GM23338 (cell line): ENCODE data around the gene COL8A2. TPM values are rescaled to one million over a fixed set of nuclear protein-coding genes. Genes with fewer than 3 reads are reported as not detected.

ENCODE experiments used
- ATAC-seq: fragments of 200-7000 bp; cut with Tn5 transposase; 3 replicates; pipeline ENCODE4 v1.9.1; 2020
- DNase-seq: peaks from one replicate; pipeline ENCODE4 v3.0.0-alpha.2; 2015; ENCODE audit warnings: low spot score
- H2AFZ ChIP-seq: fragments of 200-600 bp; sonication (generic); 2 replicates; pipeline ENCODE4 v1.8.0; 2016; ENCODE audit warnings: antibody characterized with exemption, mild to moderate bottlenecking, moderate library complexity
- H3F3A ChIP-seq: fragments of 200-600 bp; sonication (generic); replicated peaks from 2 replicates; pipeline ENCODE4 v1.8.0; 2017; ENCODE audit warnings: antibody characterized with exemption, mixed run types, low read depth
- H3K27ac ChIP-seq: fragments of 200-600 bp; sonication (generic); 2 replicates; pipeline ENCODE4 v1.6.1; 2016; ENCODE audit warnings: low read depth
- H3K27me3 ChIP-seq: fragments of 200-600 bp; sonication (generic); 2 replicates; pipeline ENCODE4 v1.8.0; 2016; ENCODE audit warnings: mild to moderate bottlenecking, mixed run types, moderate library complexity; ENCODE audit not compliant: insufficient read depth
- H3K36me3 ChIP-seq: fragments of 200-600 bp; sonication (generic); 2 replicates; pipeline ENCODE4 v1.8.0; 2016; ENCODE audit warnings: mild to moderate bottlenecking; ENCODE audit not compliant: insufficient read depth
- H3K4me1 ChIP-seq: fragments of 200-600 bp; sonication (generic); 2 replicates; pipeline ENCODE4 v1.8.0; 2016; ENCODE audit warnings: mild to moderate bottlenecking, moderate library complexity; ENCODE audit not compliant: insufficient read depth
- H3K4me2 ChIP-seq: fragments of 200-600 bp; sonication (generic); 2 replicates; pipeline ENCODE4 v1.7.1; 2017; ENCODE audit warnings: mixed run types
- H3K4me3 ChIP-seq: fragments of 200-600 bp; sonication (generic); 2 replicates; pipeline ENCODE4 v1.6.1; 2016; ENCODE audit warnings: mixed run types
- H3K79me2 ChIP-seq: fragments of 200-600 bp; sonication (generic); replicated peaks from 2 replicates; pipeline ENCODE4 v1.8.0; 2017; ENCODE audit warnings: mild to moderate bottlenecking; ENCODE audit not compliant: insufficient read depth
- H3K9me2 ChIP-seq: fragments of 200-600 bp; sonication (generic); 2 replicates; pipeline ENCODE4 v1.8.0; 2017; ENCODE audit not compliant: insufficient read depth
- H4K20me1 ChIP-seq: fragments of 200-600 bp; sonication (generic); replicated peaks from 2 replicates; pipeline ENCODE4 v1.8.0; 2017; ENCODE audit warnings: mild to moderate bottlenecking; ENCODE audit not compliant: insufficient read depth
- H3K27ac Mint-ChIP-seq: 2 replicates; pipeline ENCODE4 v1.8.0; 2020; ENCODE audit warnings: inconsistent platforms, mild to moderate bottlenecking, moderate library complexity, mixed read lengths
- H3K27me3 Mint-ChIP-seq: 3 replicates; pipeline ENCODE4 v1.8.0; 2022; ENCODE audit warnings: low read depth, mild to moderate bottlenecking, moderate library complexity, mixed read lengths, inconsistent platforms; ENCODE audit not compliant: insufficient read depth, poor library complexity
- H3K36me3 Mint-ChIP-seq: 3 replicates; pipeline ENCODE4 v1.8.0; 2021; ENCODE audit warnings: low read depth, mild to moderate bottlenecking, inconsistent platforms, moderate library complexity, mixed read lengths
- H3K4me1 Mint-ChIP-seq: 3 replicates; pipeline ENCODE4 v1.8.0; 2020; ENCODE audit warnings: mild to moderate bottlenecking, inconsistent platforms, mixed read lengths
- H3K4me3 Mint-ChIP-seq: 3 replicates; pipeline ENCODE4 v1.8.0; 2021; ENCODE audit warnings: moderate library complexity, mild to moderate bottlenecking, inconsistent platforms, mixed read lengths
- H3K9me3 Mint-ChIP-seq: 3 replicates; pipeline ENCODE4 v1.8.0; 2020; ENCODE audit warnings: moderate library complexity, mild to moderate bottlenecking, inconsistent platforms, mixed read lengths
- CREB1 ChIP-seq: fragments of 250-450 bp; sonication (Bioruptor Pico); IDR thresholded peaks from 2 replicates; pipeline ENCODE4 v1.5.0; 2020; ENCODE audit warnings: low read depth, mild to moderate bottlenecking, moderate library complexity
- CTCF ChIP-seq, 2 experiments: fragments of 200-600 bp in 1 of 2; sonication (generic) in 1 of 2; conservative IDR thresholded peaks; 2 replicates each; pipeline versions ENCODE4 v1.5.1 to v1.6.1; 2016 to 2017; ENCODE audit warnings: antibody characterized with exemption in 2 of 2, low read depth in 2 of 2, mild to moderate bottlenecking in 2 of 2, moderate library complexity in 1 of 2
- ETS1 ChIP-seq: IDR thresholded peaks from 2 replicates; pipeline ENCODE4 v1.6.1; 2016; ENCODE audit warnings: antibody characterized with exemption
- EZH2 ChIP-seq: fragments of 200-600 bp; sonication (generic); IDR thresholded peaks from one replicate; pipeline ENCODE4 v1.8.0; 2017; ENCODE audit warnings: antibody characterized with exemption, mild to moderate bottlenecking, low read depth; ENCODE audit not compliant: unreplicated experiment
- EZH2phosphoT487 ChIP-seq: fragments of 200-600 bp; sonication (generic); IDR thresholded peaks from one replicate; pipeline ENCODE4 v1.8.1; 2018; ENCODE audit warnings: antibody characterized with exemption; ENCODE audit not compliant: unreplicated experiment
- JUNB ChIP-seq: IDR thresholded peaks from one replicate; pipeline ENCODE4 v1.6.1; 2016; ENCODE audit warnings: antibody characterized with exemption; ENCODE audit not compliant: unreplicated experiment
- NANOG ChIP-seq: IDR thresholded peaks from 2 replicates; pipeline ENCODE4 v1.6.1; 2016; ENCODE audit warnings: antibody characterized with exemption, borderline replicate concordance
- POLR2AphosphoS5 ChIP-seq: IDR thresholded peaks from 2 replicates; pipeline ENCODE4 v1.6.1; 2016; ENCODE audit warnings: antibody characterized with exemption, low read depth
- REST ChIP-seq: IDR thresholded peaks from one replicate; pipeline ENCODE4 v1.6.1; 2018; ENCODE audit warnings: antibody characterized with exemption; ENCODE audit not compliant: unreplicated experiment
- STAT1 ChIP-seq: IDR thresholded peaks from one replicate; pipeline ENCODE4 v1.6.1; 2016; ENCODE audit warnings: antibody characterized with exemption; ENCODE audit not compliant: unreplicated experiment
- ZNF114 ChIP-seq: fragments of 250-450 bp; sonication (Bioruptor Pico); IDR thresholded peaks from 2 replicates; pipeline ENCODE4 v1.5.0; 2020; ENCODE audit warnings: mild to moderate bottlenecking, moderate library complexity
- ZNF331 ChIP-seq: fragments of 250-450 bp; sonication (Bioruptor Pico); IDR thresholded peaks from 2 replicates; pipeline ENCODE4 v1.5.0; 2020; ENCODE audit warnings: low read depth, mild to moderate bottlenecking, moderate library complexity
- ZNF462 ChIP-seq: fragments of 250-450 bp; sonication (Bioruptor Pico); IDR thresholded peaks from 2 replicates; pipeline ENCODE4 v1.5.0; 2020; ENCODE audit warnings: mild to moderate bottlenecking, moderate library complexity
- polyA plus RNA-seq: library from polyadenylated mRNA; unstranded; fragments of >200 nt; fragmentation: Nextera tagmentation; extraction: Ambion mirVana; gene quantifications from 2 replicates; pipeline ENCODE4 v1.2.1, GENCODE V29; 2016
- total RNA-seq: library from RNA; depleted of rRNA; stranded (reverse); fragments of >200 nt; shearing (Covaris generic); gene quantifications from 2 replicates; pipeline ENCODE4 v1.2.3, GENCODE V29; 2014

COL8A2 gene
- total and polyA plus RNA-seq, 2 experiments from 2014 or later: 0.95 to 4.9 TPM

- Histone ChIP-seq H3F3A (no peaks in the 10 kb centered on the region), H3K27me3 (no peaks in the 10 kb centered on the region), H4K20me1 (peaks cover 13% of the 10 kb centered on the region), H2AFZ (no peak overlapping the region), H3K9me2 (no peaks in the 10 kb centered on the region), H3K4me3 (no peak overlapping the region), H3K4me1 (no peaks in the 10 kb centered on the region), H3K4me2 (no peak overlapping the region), H3K27ac (no peak overlapping the region), H3K79me2 (peaks cover 9% of the 10 kb centered on the region; the same call in 1 of the 2 replicates), H3K36me3 (no peaks in the 10 kb centered on the region; the same call in 1 of the 2 replicates)
- ATAC-seq (no peak), DNase-seq (no peak)
- H3K27me3 Mint-ChIP-seq: no peaks in the 10 kb centered on the region
- no peaks in the 10 kb centered on the region for H3K9me3 Mint-ChIP-seq
- no peak overlapping the region for H3K27ac Mint-ChIP-seq
- H3K36me3 Mint-ChIP-seq: peaks cover 24% of the 10 kb centered on the region
- no peak for TF ChIP-seq EZH2
- TF ChIP-seq EZH2phosphoT487: no peak
- TF ChIP-seq ZNF114 (CRISPR knock-in tag): no peak
- no peak for TF ChIP-seq ZNF331 (CRISPR knock-in tag)
- no peak for TF ChIP-seq REST
- TF ChIP-seq ETS1: no peak
- TF ChIP-seq ZNF462 (CRISPR knock-in tag): no peak
- no peak for TF ChIP-seq JUNB
- TF ChIP-seq NANOG: no peak
- TF ChIP-seq CREB1 (CRISPR knock-in tag): no peak
- no peak for TF ChIP-seq CTCF (conservative IDR thresholded peaks at IDR 0.05; ENCODE audit: low read depth in 2 of 2)
- no peak for TF ChIP-seq STAT1
- no peak for TF ChIP-seq POLR2AphosphoS5
- H3K4me1 Mint-ChIP-seq: no peaks in the 10 kb centered on the region
- no peak overlapping the region for H3K4me3 Mint-ChIP-seq
Observed at GRCh38 chr1:36168514-36168913, 43.5 kb upstream of the COL8A2 start.
